SU-DHL-6 (cell line): ENCODE results near the gene ATF7IP.

Experiments
- H2AFZ ChIP-seq: fragments of 200-600 bp; sonication (generic); 2 replicates; pipeline ENCODE4 v1.6.1; 2014; ENCODE audit warnings: low read depth, mild to moderate bottlenecking, moderate library complexity, mixed read lengths, antibody characterized with exemption, low read length; ENCODE audit not compliant: severe bottlenecking
- H3F3A ChIP-seq: fragments of 200-600 bp; shearing (Covaris generic); 2 replicates; pipeline ENCODE4 v1.6.0; 2016; ENCODE audit warnings: antibody characterized with exemption, mild to moderate bottlenecking; ENCODE audit not compliant: insufficient read depth
- H3K27ac ChIP-seq: fragments of 200-600 bp; sonication (generic); 2 replicates; pipeline ENCODE4 v1.5.1; 2016; ENCODE audit warnings: low read depth, mild to moderate bottlenecking, low read length, moderate library complexity, mixed read lengths
- H3K27me3 ChIP-seq: fragments of 200-600 bp; sonication (generic), shearing (Covaris generic); 2 replicates; pipeline ENCODE4 v1.6.0; 2014; ENCODE audit warnings: mild to moderate bottlenecking, low read length
- H3K36me3 ChIP-seq: fragments of 200-600 bp; sonication (generic); 2 replicates; pipeline ENCODE4 v1.6.1; 2014; ENCODE audit warnings: mild to moderate bottlenecking, low read length, mixed read lengths
- H3K4me2 ChIP-seq: fragments of 300-600, 200-600 bp; shearing (Covaris generic), sonication (generic); 2 replicates; pipeline ENCODE4 v1.6.0; 2014; ENCODE audit warnings: low read length, low read depth, mild to moderate bottlenecking; ENCODE audit not compliant: poor library complexity, severe bottlenecking
- H3K4me3 ChIP-seq: fragments of 200-600 bp; sonication (generic); 2 replicates; pipeline ENCODE4 v1.5.1; 2014; ENCODE audit warnings: antibody characterized with exemption, low read length, mild to moderate bottlenecking, mixed read lengths; ENCODE audit not compliant: insufficient read depth, poor library complexity, severe bottlenecking
- H3K79me2 ChIP-seq: fragments of 200-600 bp; sonication (generic); 2 replicates; pipeline ENCODE4 v1.6.1; 2014; ENCODE audit warnings: mild to moderate bottlenecking, low read length, moderate library complexity; ENCODE audit not compliant: insufficient read depth
- H3K9ac ChIP-seq: fragments of 200-600 bp; sonication (generic); 2 replicates; pipeline ENCODE4 v1.7.0; 2014; ENCODE audit warnings: mild to moderate bottlenecking, low read length
- H3K9me2 ChIP-seq: fragments of 200-600 bp; sonication (generic); replicated peaks from 2 replicates; pipeline ENCODE4 v1.6.1; 2014; ENCODE audit warnings: low read length; ENCODE audit not compliant: insufficient read depth
- H3K9me3 ChIP-seq: fragments of 200-600 bp; sonication (generic); 2 replicates; pipeline ENCODE4 v1.6.1; 2014; ENCODE audit warnings: low read length, mixed read lengths; ENCODE audit not compliant: insufficient read depth
- H4K20me1 ChIP-seq: fragments of 200-600 bp; sonication (generic); 2 replicates; pipeline ENCODE4 v1.6.1; 2014; ENCODE audit warnings: low read depth, mild to moderate bottlenecking, antibody characterized with exemption, low read length, moderate library complexity, mixed read lengths
- EZH2phosphoT487 ChIP-seq: fragments of 200-600 bp; sonication (generic), shearing (Covaris generic); conservative IDR thresholded peaks from 2 replicates; pipeline ENCODE4 v1.6.1; 2018; ENCODE audit warnings: mild to moderate bottlenecking, antibody characterized with exemption, low read length, moderate library complexity, mixed read lengths
- TF ChIP-seq, protein P1 (sequence below): fragments of 200-600 bp; sonication (generic); IDR thresholded peaks from one replicate; pipeline ENCODE4 v1.5.1; 2017; ENCODE audit warnings: antibody characterized with exemption, mild to moderate bottlenecking, low read length, moderate library complexity; ENCODE audit not compliant: insufficient read depth, poor library complexity, severe bottlenecking

ATF7IP gene

DNA sequence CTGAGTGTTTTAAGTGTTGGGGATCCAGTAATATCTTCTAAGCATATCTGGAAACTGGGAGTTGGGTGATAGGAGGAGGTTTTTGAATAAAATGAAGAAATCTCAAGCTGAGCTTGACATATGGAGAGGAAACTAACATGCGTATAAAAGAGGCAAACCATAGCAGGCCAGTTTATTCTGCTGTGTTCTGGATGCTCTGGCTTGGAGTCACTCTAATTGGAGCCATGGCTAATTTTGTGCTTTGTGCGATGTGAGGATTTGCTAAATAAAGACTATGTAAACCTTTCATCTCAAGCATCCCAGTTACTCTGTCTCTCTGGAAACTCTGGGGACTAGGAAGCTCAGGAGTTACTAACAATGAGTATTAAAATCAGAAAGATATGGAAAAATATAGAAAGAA lies 66.5 kb downstream of the ATF7IP start:
- no peak overlapping the region for H3K4me3 ChIP-seq
- H3K36me3 ChIP-seq, result peaks cover 23% of the 10 kb centered on the region; the same call in 1 of the 2 replicates
- H3K9ac ChIP-seq, result no peak overlapping the region
- H3K27me3 ChIP-seq, result no peaks in the 10 kb centered on the region
- no peaks in the 10 kb centered on the region for H4K20me1 ChIP-seq
- no peak for TF ChIP-seq EZH2phosphoT487
- TF ChIP-seq, protein P1, sequence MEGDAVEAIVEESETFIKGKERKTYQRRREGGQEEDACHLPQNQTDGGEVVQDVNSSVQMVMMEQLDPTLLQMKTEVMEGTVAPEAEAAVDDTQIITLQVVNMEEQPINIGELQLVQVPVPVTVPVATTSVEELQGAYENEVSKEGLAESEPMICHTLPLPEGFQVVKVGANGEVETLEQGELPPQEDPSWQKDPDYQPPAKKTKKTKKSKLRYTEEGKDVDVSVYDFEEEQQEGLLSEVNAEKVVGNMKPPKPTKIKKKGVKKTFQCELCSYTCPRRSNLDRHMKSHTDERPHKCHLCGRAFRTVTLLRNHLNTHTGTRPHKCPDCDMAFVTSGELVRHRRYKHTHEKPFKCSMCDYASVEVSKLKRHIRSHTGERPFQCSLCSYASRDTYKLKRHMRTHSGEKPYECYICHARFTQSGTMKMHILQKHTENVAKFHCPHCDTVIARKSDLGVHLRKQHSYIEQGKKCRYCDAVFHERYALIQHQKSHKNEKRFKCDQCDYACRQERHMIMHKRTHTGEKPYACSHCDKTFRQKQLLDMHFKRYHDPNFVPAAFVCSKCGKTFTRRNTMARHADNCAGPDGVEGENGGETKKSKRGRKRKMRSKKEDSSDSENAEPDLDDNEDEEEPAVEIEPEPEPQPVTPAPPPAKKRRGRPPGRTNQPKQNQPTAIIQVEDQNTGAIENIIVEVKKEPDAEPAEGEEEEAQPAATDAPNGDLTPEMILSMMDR, result no peak
- no peak overlapping the region for H3K27ac ChIP-seq
- H2AFZ ChIP-seq, result no peak overlapping the region
- no peaks in the 10 kb centered on the region for H3K9me2 ChIP-seq
- peaks cover 4% of the 10 kb centered on the region; the same call in 1 of the 2 replicates for H3F3A ChIP-seq
- no peak overlapping the region for H3K4me2 ChIP-seq
- H3K9me3 ChIP-seq, result no peaks in the 10 kb centered on the region
- H3K79me2 ChIP-seq, result peaks cover 84% of the 10 kb centered on the region

GRCh38 chr12:14435627-14436026 lies 70.1 kb downstream of the ATF7IP start:
- TF ChIP-seq EZH2phosphoT487, result no peak
- no peak overlapping the region for H3K4me2 ChIP-seq
- H2AFZ ChIP-seq, result no peak overlapping the region
- H3K9me3 ChIP-seq, result no peaks in the 10 kb centered on the region
- H4K20me1 ChIP-seq, result no peaks in the 10 kb centered on the region
- H3K36me3 ChIP-seq, result peaks cover 18% of the 10 kb centered on the region; the same call in 1 of the 2 replicates
- H3K9ac ChIP-seq, result no peak overlapping the region
- H3K9me2 ChIP-seq, result no peaks in the 10 kb centered on the region
- no peaks in the 10 kb centered on the region for H3K27me3 ChIP-seq
- H3K27ac ChIP-seq, result no peak overlapping the region
- H3K4me3 ChIP-seq, result no peak overlapping the region
- 0 out of 2 replicates have a peak, but pooled peaks cover 4% of the 10 kb centered on the region for H3F3A ChIP-seq
- peaks cover 48% of the 10 kb centered on the region for H3K79me2 ChIP-seq

DNA sequence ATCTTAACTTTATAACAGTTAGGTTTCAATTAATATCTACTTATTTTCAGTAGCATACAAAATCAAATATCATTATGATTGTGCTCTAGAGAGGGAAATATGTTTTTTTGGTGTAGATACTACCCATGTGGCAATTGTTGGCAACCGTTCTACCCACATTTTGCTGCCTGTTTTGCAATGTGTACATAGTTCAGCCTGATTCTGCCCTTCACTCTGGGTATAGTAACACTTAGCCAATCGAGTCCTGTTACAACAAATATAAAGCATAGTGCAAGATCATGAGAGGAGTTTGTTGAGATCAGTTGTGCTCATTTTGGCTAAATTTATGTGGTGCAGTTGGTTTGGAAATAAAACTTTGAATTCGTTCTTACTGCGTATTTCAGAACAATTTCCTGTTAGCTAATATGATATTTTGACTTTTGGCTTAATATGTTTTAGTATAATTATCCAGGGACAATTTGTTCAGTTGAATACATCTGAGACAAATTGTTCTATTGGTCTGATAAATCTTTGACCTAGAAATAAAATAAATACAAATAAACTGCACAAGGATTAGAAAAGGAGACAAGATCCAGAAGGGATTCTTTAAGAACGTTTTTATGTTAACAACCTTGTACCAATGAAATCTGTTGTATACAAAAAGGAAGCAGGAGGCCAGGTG lies 76.9 kb downstream of the ATF7IP start:
- Histone ChIP-seq H3K4me2 (no peak overlapping the region), H2AFZ (no peak overlapping the region), H3K27me3 (no peaks in the 10 kb centered on the region), H4K20me1 (no peaks in the 10 kb centered on the region), H3K4me3 (no peak overlapping the region), H3K27ac (no peak overlapping the region), H3K36me3 (peaks cover 7% of the 10 kb centered on the region; the same call in 1 of the 2 replicates), H3K9ac (no peak overlapping the region), H3K79me2 (peaks cover 4% of the 10 kb centered on the region; the same call in 1 of the 2 replicates), H3K9me2 (no peaks in the 10 kb centered on the region), H3F3A (0 out of 2 replicates have a peak, but pooled peaks cover 6% of the 10 kb centered on the region), H3K9me3 (no peaks in the 10 kb centered on the region)
- TF ChIP-seq EZH2phosphoT487, result no peak
- TF ChIP-seq, protein P1, result no peak

DNA sequence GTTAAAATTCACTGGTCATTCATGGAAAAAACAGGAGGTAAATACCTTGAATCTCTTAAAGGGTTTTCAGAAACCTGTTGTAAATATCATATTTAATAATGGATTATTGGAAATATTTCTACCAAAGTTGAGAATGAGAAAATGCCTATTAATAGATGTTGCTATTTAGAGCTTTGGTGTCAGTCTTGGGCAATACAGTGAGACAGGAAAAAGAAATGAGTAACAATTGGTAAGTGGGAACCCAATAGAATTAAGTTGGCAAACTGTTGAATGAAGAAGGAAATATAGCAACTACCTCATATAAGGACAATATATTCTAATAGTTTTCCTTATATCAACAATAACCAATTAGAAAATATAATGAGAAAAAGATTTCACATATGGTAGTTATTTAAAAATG lies 78.0 kb downstream of the ATF7IP start:
- Histone ChIP-seq H3K27ac (no peak overlapping the region), H3K27me3 (no peaks in the 10 kb centered on the region), H3K4me2 (no peak overlapping the region), H3K9me3 (no peaks in the 10 kb centered on the region), H3K9ac (no peak overlapping the region), H4K20me1 (no peaks in the 10 kb centered on the region), H3K9me2 (no peaks in the 10 kb centered on the region), H3F3A (0 out of 2 replicates have a peak, but pooled peaks cover 6% of the 10 kb centered on the region), H3K79me2 (peaks cover 4% of the 10 kb centered on the region; the same call in 1 of the 2 replicates), H2AFZ (no peak overlapping the region), H3K4me3 (no peak overlapping the region), H3K36me3 (peaks cover 14% of the 10 kb centered on the region; the same call in 1 of the 2 replicates)
- TF ChIP-seq, protein P1, result no peak
- TF ChIP-seq EZH2phosphoT487, result no peak
